ENCODE data around the gene OR52B4.
A peak's percentile ranks its signal among the peaks of the same experiment; 100 is the strongest.
"Not testable (repeated sequence)": the region's sequence is repeated elsewhere in the genome, so short reads cannot be mapped to it uniquely, and the experiment has no call there.

OR52B4 gene

DNA sequence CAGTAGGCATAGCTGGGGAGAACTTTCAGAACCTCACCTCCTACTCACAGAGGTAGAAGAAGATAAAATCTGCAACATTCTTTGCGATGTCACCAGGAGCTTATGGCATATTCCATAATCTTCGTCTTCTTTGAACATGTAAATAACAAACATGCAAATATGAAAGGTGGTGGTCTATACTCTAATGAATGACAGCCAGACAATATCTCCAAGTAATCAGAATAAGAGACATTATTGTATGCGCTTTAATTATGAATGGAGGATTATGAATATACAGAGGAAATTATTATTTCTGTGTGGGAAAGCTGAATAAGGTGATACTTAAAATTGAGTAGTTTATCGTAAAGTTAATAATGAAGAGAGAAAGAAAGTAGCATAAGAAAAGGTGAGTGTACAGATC is at the start of gene OR52B4:
OR52B4 (minus strand) TSS at position 101 of the 400 bp plus-strand sequence; CDS start at position 10, 91 bp downstream.
- DNase-seq (ENCODE audit: low read depth) = no peak

DNA sequence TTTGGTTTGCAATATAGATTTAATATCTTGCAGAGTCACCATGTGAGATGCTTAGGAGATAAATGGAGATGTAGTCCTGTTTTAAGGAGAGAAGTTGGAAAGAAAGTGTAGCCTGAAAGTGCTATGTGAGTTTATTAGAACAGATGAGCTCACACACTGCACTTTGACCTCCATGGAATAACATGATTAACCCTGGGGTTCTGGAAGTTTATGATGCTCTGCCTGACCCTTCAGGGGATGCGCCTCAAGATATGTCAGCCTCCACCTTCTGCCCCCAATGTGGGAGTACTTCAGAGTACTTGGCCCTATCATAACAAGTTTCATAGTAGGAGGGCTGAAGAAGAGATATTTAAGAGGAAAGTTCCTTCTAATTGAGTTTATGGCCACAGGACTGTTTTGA is 48.6 kb upstream of the OR52B4 start:
- DNase-seq (ENCODE audit: low read depth) = no peak

DNA sequence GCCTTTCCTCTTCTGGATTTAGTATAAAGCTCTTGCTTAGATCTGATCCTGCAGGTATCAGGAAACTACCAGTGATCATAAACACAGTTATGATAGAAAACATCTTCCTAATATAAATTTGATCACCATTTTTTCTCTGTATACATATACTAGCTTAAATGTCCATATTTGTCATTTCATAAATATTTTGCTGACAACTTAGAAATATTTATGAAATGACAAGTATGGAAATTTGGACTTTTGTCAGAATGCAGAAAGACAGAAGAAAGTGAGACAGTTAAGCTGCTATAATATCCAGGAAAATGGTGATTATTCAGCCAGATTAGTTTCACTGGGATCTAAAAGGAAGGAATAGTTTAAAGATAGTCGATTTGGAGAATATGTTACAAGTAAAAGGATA is 48.1 kb upstream of the OR52B4 start:
- DNase-seq (ENCODE audit: low read depth) = no peak

DNA sequence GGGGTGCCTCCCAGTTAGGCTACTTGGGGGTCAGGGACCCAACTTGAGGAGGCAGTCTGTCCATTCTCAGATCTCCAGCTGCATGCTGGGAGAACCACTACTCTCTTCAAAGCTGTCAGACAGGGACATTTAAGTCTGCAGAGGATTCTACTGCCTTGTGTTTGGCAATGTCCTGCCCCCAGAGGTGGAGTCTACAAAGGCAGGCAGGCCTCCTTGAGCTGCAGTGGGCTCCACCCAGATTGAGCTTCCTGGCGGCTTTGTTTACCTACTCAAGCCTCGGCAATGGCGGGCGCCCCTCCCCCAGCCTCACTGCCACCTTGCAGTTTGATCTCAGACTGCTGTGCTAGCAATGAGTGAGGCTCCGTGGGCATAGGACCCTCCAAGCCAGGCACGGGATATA is 38.0 kb upstream of the OR52B4 start:
- not testable (repeated sequence) for DNase-seq (ENCODE audit: low read depth)

DNA sequence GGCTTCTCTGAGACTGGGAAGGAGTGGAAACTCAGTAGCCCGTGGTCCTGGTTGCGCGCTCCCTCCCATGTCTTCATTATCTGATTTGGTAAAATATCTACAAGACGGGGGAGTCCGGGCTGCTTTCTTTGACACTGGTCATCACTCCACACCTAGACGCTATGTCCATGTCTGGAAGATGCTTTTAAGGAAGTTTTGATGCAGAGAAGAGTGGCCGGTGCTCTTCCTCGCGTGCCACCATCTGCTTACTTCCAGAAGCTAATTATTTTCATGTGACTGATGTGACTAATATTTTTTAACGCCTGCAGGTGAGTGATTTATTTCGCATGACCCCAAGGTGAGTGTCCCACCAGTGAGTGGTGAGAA is 25.7 kb upstream of the OR52B4 start:
- no peak for DNase-seq (ENCODE audit: low read depth)

DNA sequence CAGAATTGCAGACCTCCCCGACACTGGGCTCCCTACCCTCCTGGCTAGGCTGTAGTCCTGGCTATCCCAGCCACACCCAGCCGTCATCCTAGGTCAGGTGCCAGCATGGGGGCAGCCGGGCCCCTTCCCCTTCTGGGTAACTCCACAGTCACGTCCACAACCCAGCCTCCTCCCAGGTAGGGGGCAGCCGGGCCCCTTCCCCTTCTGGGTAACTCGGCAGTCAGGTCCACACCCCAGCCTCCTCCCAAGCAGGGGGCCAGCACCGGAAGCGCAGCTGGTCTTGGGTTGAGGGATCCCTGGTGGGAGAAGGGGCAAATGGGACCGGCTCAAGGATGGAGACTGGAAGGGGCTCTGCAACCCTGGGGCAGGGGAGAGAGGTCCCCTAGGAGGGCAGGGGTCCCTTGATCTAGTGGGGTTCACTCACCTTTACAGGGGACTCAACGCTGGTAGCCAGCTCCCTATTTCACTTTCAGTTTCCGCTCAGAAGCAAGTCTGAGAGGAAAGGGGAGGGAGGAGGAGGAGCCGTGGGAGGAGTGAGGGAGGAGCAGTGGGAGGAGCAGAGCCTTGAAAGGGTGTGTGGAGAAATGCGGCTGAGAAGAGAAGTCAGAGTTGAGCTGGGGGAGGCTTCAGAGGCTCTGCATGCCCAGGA is 25.1 kb upstream of the OR52B4 start, which contains the start of gene TRIM21:
TRIM21 (minus strand) TSS at position 494 of the 649 bp plus-strand sequence. CDS start 3,293 bp downstream, outside the sequence.
- DNase-seq (ENCODE audit: low read depth) = peak; percentile 81

DNA sequence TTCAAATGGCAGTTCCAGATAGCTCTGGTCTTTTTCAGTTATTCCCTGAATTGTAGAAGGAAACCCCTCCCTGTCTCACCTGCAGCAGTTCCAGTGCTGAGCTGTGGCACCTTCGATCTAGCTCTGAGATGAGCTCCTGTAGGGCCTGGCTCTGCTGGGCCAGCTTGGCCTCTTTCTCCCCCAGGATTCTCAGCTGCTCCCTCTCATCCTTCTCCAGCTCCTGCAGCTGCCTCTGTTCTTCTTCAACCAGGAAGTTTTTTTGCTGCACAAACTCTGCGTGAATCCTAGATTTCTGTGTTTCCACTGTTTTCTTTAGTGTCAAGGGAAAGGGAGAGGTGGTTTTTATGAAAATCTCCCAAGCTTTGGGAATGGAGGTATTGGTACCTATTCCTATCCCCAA is 20.0 kb upstream of the OR52B4 start:
- DNase-seq (ENCODE audit: low read depth) = no peak

DNA sequence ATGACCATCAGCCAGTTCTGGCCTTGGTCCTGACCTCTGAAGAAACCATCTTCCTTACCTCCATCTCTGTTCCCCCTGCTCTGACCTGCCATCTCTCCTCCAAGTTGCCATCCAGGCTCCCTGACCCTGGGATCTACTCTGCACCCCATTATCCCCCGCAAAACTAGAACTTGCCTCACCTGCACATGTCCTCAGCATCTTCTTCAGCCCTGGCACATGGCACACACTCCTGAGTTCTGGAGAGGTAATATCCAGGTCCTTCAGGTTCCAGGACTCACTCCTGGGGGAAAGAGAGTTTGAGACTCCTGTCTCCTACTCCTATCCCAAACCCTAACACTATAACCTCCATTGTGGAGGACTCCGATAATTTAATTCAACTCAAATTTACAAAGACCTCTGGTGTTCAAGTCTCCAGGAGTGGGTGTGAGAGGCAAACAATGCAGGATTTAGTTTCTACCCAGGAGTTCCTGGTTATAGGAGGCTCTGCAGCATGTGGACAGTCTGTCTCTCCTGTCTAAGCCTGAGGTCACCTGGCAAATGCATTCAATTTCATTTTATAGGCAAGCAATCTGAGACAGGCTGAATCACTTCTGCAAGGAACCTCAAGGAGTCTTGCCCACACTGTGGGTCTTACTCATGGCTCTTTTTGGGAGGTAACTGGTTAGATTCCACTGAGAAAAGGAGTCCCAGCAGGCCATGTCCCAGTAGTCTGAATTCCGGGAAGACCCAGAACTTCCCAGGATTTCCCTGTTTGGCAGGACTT is 18.0 kb upstream of the OR52B4 start:
- no peak for DNase-seq (ENCODE audit: low read depth)

DNA sequence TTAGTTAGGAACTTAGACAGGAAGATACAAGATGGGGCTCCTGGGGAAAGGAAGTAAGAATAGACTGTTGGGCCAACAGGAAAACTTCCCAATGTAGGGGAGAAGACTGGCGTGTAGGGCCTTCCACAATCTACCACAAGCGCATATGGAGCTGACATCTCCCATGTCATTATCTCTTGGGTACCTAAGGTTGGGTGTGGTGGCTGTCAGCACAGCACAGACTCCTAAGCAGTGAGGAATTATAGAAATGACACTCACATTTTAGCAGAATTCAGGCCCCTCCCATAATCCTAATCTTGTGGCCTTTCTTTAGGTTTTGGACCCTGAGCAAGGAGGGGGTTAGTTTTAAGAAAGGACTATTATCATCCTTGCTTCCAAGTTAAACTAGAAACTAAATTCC is 13.7 kb upstream of the OR52B4 start:
- no peak for DNase-seq (ENCODE audit: low read depth)

DNA sequence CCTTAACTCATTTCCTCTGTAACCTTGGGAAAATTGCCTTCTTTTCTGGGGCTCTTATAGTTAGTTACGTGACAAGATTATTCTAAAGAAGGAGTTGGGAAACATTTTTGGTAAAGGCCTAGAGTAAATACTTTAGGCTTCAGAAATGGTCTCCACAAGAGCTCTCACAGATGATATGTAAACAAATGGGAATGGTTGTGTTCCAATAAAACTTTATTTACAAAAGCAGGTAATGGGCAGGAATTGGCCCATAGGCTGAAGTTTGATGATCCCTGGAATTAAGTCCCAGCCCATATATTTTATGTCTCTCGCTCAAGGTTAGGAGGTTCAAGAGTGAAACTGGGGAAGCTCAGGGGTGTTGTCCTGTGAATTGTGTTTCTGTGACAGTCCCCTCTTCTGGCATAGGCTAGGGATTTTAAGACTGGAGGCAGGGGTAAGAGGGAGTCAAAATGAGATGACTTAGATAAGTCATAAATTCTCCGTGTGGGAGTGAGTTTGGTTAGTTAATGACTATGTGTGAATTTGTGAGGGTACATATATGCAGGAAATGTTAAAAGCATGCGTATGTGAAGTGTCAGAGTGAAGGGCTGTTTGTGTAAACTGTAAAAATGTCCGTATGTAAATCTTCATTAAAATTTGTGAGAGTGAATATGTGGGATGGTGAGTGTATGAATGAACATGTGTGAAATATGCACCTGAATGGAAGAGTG is 7.4 kb upstream of the OR52B4 start:
- no peak for DNase-seq (ENCODE audit: low read depth)

DNA sequence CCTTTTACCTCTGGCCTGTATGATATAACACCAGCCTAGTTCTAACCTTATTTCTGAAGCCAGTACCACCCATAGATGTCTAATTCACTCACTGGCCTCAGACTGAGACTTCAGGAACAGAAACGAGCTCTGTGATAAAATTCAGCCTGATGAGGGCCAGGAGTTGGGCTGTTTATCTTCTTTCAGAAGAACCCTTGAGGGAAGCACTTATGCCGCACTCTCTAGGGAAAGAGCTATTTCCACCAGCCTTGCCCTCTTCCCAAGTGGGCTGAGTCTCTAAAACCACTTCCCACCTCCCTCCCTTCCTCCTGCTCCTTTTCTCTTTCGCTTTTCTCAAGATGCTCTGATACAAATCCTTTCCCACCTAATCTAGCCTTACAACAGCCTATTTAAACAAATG is 2.0 kb upstream of the OR52B4 start:
- no peak for DNase-seq (ENCODE audit: low read depth)

DNA sequence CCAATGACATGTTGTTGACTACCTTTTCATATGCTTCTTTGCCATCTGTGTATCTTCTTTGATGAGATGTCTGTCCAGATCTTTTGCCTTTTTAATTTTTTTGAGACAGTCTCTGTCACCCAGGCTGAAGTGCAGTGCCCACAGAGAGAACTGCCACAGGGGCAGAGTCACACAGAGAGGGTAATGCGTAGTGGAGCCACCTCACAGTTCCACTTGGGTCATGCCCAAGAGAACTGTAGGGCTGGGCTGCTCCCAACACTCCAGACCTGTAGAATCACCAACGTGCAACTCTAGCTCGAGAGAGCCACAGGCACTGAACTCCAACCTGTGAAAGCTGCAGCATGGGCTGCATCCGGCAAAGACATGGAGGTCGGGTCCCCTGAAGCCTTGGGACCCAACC is 20.0 kb downstream of the OR52B4 start:
- DNase-seq (ENCODE audit: low read depth) = not testable (repeated sequence)

DNA sequence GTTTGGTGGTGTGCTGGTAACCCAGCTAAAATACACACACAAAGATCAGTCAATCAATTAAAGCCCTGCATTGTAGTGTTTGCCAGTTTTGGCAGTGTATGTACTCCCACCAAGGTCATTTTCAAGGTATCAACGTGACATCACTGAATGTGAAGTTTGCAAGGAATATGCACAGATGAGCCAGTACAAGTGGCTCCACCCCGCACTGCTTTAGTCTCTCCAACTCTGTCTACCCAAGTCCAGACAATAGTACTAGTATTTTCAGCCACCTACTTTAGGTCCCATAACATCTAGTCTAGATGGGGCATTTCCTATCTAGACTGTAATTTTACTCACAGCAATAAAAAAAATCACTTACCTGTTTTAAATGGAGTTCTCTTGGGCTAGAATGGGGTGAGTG is 22.8 kb downstream of the OR52B4 start:
- not testable (repeated sequence) for DNase-seq (ENCODE audit: low read depth)

DNA sequence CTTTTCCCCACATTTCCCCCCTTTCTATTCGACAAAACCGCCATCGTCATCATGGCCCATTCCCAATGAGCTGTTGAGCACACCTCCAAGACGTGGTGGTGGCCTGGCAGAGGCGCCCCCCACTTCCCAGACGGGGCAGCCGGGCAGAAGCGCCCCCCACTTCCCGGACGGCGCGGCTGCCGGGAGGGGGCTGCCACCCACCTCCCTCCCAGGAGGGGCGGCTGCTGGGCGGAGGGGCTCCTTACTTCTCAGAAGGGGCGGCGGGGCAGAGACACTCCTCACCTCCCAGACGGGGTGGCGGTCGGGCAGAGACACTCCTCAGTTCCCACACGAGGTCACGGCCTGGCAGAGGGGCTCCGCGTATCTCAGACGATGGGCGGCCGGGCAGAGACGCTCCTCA is 33.8 kb downstream of the OR52B4 start:
- DNase-seq (ENCODE audit: low read depth) = not testable (repeated sequence)
